Activated naive CD8-positive, alpha-beta T cell (primary cell): Measurements from ENCODE around the gene DNAI1.

ENCODE experiments used
- H3K27ac Mint-ChIP-seq: one replicate; pipeline ENCODE4 v1.8.0; 2021; ENCODE audit warnings: mixed read lengths
- H3K27me3 Mint-ChIP-seq: one replicate; pipeline ENCODE4 v1.8.0; 2021; ENCODE audit warnings: mixed read lengths
- H3K36me3 Mint-ChIP-seq: one replicate; pipeline ENCODE4 v1.8.0; 2021; ENCODE audit warnings: mixed read lengths
- H3K4me1 Mint-ChIP-seq: one replicate; pipeline ENCODE4 v1.8.0; 2021; ENCODE audit warnings: low read depth, mixed read lengths
- H3K4me3 Mint-ChIP-seq: one replicate; pipeline ENCODE4 v1.8.0; 2021; ENCODE audit warnings: mild to moderate bottlenecking, mixed read lengths
- H3K9me3 Mint-ChIP-seq: one replicate; pipeline ENCODE4 v1.8.0; 2021; ENCODE audit warnings: low read depth, mixed read lengths

DNAI1 gene

GRCh38 chr9:34546834-34547827 is 88.5 kb downstream of the DNAI1 start:
- Mint-ChIP-seq H3K27ac (no peak overlapping the region), H3K4me3 (no peak overlapping the region), H3K36me3 (no peaks in the 10 kb centered on the region), H3K9me3 (no peaks in the 10 kb centered on the region), H3K4me1 (no peaks in the 10 kb centered on the region), H3K27me3 (peaks cover 11% of the 10 kb centered on the region)

DNA sequence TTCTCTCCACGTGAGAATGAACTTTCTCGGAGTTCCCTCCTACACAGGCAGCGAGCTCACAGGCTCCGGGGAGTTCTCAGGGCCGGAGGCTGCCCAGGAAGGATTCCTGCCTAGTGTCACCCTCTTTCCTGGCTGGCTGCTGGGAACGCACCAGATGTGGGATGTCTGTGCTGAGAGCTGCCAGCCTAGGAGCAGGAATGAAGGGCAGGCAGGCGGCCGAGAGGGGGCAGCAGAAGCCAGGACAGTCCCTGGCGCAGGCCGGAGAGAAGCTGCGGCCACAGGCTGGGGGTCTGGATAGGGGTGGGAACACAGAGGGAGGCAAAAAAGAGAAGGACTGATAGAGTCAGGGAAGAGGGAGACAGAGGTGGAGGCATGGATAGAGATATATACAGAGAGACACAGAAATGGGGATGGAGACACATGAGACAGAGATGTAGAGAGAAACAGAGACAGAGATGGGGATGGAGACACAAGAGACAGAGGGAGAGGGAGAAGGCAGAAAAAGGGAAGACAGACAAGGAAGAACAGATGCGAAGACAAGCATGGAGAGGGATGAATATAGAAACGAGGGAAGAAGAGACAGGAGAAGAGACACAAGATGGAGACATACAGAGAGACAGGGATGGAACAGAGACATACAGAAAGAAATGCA is 89.5 kb downstream of the DNAI1 start:
- H3K27me3 Mint-ChIP-seq = peaks cover 11% of the 10 kb centered on the region
- H3K27ac Mint-ChIP-seq = no peak overlapping the region
- H3K4me3 Mint-ChIP-seq = no peak overlapping the region
- no peaks in the 10 kb centered on the region for H3K36me3 Mint-ChIP-seq
- H3K9me3 Mint-ChIP-seq = no peaks in the 10 kb centered on the region
- no peaks in the 10 kb centered on the region for H3K4me1 Mint-ChIP-seq

GRCh38 chr9:34549407-34549732 is 90.8 kb downstream of the DNAI1 start:
- Mint-ChIP-seq H3K27me3 (peaks cover 11% of the 10 kb centered on the region), H3K36me3 (no peaks in the 10 kb centered on the region), H3K27ac (no peak overlapping the region), H3K4me1 (no peaks in the 10 kb centered on the region), H3K4me3 (no peak overlapping the region), H3K9me3 (no peaks in the 10 kb centered on the region)

DNA sequence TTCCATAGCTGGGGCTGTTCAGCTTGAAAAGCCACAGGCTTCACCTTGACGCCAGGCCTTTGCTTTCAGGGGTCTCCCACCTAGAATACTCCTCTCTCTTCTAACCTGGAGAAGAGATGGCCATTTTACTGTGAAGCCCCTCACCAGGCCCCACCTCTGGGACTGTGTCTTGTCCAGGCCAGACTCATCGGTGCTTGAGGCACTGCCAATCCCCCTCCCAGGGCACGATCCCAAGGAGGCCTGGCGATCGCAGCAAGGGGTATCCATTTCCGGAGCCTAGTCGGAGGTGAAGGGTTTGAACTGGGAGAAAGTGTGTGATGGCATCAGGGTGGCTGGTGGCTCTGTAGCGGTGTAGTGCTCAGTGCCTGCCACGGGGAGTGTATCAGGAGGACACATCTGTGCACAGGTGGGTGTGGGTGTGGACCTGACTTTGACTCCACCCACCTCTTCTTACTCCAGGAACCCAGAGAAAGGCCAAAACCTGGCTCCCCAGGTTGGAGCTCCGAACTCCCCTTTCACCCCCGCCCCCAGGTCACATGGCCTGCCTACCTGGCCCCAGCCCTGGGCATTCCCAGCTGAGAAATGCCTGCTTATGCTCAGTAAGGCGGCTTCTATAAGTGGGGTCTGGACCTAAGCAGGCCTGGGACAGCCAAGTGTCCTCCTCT is 91.5 kb downstream of the DNAI1 start:
- H3K27me3 Mint-ChIP-seq = peaks cover 11% of the 10 kb centered on the region
- no peak overlapping the region for H3K27ac Mint-ChIP-seq
- no peaks in the 10 kb centered on the region for H3K9me3 Mint-ChIP-seq
- no peaks in the 10 kb centered on the region for H3K4me1 Mint-ChIP-seq
- H3K36me3 Mint-ChIP-seq = no peaks in the 10 kb centered on the region
- no peak overlapping the region for H3K4me3 Mint-ChIP-seq

DNA sequence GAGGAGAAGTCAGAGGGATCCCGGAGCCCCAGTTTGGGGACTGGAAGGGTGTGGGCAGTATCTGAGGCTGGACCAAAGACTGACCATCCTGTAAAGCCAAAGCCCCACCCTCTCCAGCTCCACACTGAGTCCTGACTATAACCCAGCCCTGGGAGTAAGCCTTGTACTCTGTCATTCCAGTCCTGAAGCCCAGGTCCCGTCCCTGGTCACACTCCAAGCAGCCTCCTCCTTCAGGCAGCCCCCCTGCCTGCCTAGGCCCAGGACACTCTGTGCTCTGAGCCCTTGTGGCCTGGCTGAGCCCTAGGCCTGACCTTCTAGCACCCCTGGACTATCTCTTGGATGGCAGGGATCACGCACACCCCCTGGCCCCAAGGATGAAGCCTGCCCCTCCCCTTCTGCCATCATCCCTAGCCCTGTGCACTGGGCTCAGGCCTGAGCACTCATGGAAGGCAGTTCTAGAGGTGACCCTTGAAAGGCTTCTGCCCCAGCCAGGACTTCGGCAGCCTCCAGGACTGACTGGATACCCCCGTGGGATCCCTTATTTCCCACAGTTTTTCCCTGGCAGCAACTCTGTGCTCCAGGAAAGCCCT is 92.2 kb downstream of the DNAI1 start:
- Mint-ChIP-seq H3K27me3 (peaks cover 10% of the 10 kb centered on the region), H3K27ac (no peak overlapping the region), H3K9me3 (no peaks in the 10 kb centered on the region), H3K4me1 (no peaks in the 10 kb centered on the region), H3K4me3 (no peak overlapping the region), H3K36me3 (no peaks in the 10 kb centered on the region)

DNA sequence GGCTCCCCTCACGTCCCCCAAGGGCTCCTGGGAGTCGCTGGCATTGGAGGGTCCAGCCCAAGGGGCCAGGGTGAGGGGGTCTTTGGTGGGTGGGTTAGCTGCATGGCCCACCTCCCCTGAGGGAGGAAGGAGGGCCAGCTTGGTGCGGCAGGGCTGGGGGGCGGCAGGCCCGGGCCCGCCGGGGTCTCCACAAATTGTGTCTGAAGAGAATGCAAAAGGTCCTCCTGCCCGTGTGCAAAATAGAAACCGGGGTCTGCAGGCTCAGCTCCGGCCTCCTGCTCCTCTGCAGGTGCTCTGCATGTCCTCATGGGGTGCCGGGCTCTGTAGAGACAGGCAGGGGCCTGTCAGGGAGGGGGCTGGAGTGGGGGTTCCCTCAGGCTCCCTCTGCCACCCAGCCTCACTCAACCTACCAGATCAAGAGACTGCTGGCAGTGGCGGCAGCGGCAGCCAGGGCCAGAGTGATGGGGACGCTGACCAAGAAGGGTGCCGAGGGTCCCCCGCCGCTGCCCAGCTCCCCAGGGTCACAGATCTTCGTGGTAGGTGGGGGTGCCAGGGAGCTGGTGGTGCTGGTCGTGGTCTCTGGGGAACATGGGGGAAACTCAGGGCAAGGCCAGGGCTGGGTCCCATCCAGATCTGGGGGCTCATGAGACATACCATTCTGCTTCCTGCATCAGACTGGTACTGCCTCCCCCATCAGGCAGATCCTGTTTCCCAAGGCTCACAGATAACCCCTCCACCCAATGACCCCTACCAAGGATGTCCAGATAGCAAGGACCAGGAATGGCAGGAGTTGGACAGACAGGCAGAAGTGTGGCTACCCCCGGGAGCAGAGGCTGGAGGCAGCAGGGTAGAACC is 93.4 kb downstream of the DNAI1 start:
- H3K27me3 Mint-ChIP-seq = peaks cover 7% of the 10 kb centered on the region
- no peak overlapping the region for H3K27ac Mint-ChIP-seq
- H3K4me3 Mint-ChIP-seq = no peak overlapping the region
- H3K4me1 Mint-ChIP-seq = no peaks in the 10 kb centered on the region
- no peaks in the 10 kb centered on the region for H3K36me3 Mint-ChIP-seq
- H3K9me3 Mint-ChIP-seq = no peaks in the 10 kb centered on the region

- no peaks in the 10 kb centered on the region for H3K9me3 Mint-ChIP-seq
- no peaks in the 10 kb centered on the region for H3K4me1 Mint-ChIP-seq
- no peak overlapping the region for H3K27ac Mint-ChIP-seq
- no peaks in the 10 kb centered on the region for H3K36me3 Mint-ChIP-seq
- no peak overlapping the region for H3K4me3 Mint-ChIP-seq
- H3K27me3 Mint-ChIP-seq = peaks cover 8% of the 10 kb centered on the region
These were observed 94.0 kb downstream of the DNAI1 start for GRCh38 chr9:34552606-34552981.

GRCh38 chr9:34552986-34553385 is 94.4 kb downstream of the DNAI1 start:
- H3K27me3 Mint-ChIP-seq = peaks cover 9% of the 10 kb centered on the region
- no peaks in the 10 kb centered on the region for H3K4me1 Mint-ChIP-seq
- no peak overlapping the region for H3K27ac Mint-ChIP-seq
- H3K4me3 Mint-ChIP-seq = no peak overlapping the region
- H3K36me3 Mint-ChIP-seq = no peaks in the 10 kb centered on the region
- no peaks in the 10 kb centered on the region for H3K9me3 Mint-ChIP-seq

DNA sequence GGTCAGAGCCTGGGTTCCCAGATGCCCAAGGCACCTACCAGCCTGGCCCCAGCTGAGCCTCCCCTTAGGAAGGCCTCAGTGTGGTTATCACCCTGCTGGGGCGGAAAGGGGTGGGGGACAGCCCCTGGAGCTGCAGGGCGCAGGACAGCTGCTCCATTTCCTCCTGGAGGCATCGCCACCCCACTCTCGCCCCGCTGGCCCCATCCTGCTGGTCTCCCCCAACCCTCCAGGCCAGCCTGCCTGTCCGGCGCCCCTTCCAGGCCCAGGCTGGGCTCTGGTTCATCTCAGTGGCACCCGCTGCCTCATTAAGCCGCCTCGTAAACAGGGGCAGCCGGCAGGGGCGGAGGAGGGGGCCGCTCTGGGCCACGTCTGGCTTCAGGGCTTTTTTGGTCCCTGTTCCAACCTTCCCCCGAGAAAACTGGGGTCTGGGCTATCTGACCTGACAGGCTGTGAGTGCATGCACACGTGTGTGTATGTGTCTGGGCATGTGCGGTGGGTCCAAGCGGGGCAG is 95.0 kb downstream of the DNAI1 start:
- H3K4me1 Mint-ChIP-seq = no peaks in the 10 kb centered on the region
- H3K27ac Mint-ChIP-seq = no peak overlapping the region
- H3K27me3 Mint-ChIP-seq = peaks cover 8% of the 10 kb centered on the region
- H3K36me3 Mint-ChIP-seq = no peaks in the 10 kb centered on the region
- H3K9me3 Mint-ChIP-seq = no peaks in the 10 kb centered on the region
- no peak overlapping the region for H3K4me3 Mint-ChIP-seq

- no peaks in the 10 kb centered on the region for H3K9me3 Mint-ChIP-seq
- no peak overlapping the region for H3K27ac Mint-ChIP-seq
- H3K27me3 Mint-ChIP-seq = peaks cover 13% of the 10 kb centered on the region
- no peaks in the 10 kb centered on the region for H3K4me1 Mint-ChIP-seq
- H3K36me3 Mint-ChIP-seq = no peaks in the 10 kb centered on the region
- no peak overlapping the region for H3K4me3 Mint-ChIP-seq
These were observed 95.8 kb downstream of the DNAI1 start for GRCh38 chr9:34554211-34555001.

DNA sequence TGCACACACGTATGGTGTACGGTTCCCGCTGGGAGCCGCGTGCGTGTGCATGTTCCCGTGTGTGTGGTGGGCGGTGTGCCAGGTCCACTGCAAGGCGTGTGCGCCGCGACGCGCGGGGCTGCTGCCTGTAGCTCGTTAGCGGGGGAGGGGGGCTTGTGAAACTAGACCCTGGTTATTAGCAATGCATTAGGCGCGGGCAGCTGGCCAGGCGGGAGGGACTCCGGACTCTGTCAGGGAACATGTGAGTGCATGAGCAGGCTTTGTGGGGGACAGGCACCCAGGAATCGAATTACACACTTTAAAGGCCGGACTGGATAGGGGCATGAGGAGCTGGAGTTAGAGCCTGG is 96.4 kb downstream of the DNAI1 start:
- no peaks in the 10 kb centered on the region for H3K9me3 Mint-ChIP-seq
- H3K4me1 Mint-ChIP-seq = no peaks in the 10 kb centered on the region
- H3K27me3 Mint-ChIP-seq = peaks cover 13% of the 10 kb centered on the region
- no peak overlapping the region for H3K27ac Mint-ChIP-seq
- H3K4me3 Mint-ChIP-seq = no peak overlapping the region
- H3K36me3 Mint-ChIP-seq = no peaks in the 10 kb centered on the region

DNA sequence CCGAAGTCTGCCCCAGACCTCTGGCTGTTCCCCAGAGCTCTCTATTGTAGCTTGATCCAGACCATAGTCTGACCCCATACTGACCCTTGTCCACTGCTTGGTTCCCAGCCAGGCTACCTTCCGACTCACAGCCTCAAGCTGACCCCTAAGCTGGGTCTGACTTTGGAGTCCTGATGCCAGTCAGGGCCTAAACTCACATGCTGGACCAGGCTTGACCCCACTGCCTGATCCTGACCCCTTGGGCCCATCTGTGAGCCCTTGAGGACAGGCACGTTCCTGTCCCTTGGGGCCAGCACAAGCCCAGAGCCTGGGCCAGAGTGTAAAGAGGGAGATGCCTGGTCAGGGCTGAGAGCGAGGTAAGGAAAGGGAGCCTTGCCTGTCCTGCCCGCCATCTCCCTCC is 96.9 kb downstream of the DNAI1 start:
- Mint-ChIP-seq H3K27ac (no peak overlapping the region), H3K27me3 (peaks cover 16% of the 10 kb centered on the region), H3K4me1 (no peaks in the 10 kb centered on the region), H3K9me3 (no peaks in the 10 kb centered on the region), H3K36me3 (no peaks in the 10 kb centered on the region), H3K4me3 (no peak overlapping the region)

DNA sequence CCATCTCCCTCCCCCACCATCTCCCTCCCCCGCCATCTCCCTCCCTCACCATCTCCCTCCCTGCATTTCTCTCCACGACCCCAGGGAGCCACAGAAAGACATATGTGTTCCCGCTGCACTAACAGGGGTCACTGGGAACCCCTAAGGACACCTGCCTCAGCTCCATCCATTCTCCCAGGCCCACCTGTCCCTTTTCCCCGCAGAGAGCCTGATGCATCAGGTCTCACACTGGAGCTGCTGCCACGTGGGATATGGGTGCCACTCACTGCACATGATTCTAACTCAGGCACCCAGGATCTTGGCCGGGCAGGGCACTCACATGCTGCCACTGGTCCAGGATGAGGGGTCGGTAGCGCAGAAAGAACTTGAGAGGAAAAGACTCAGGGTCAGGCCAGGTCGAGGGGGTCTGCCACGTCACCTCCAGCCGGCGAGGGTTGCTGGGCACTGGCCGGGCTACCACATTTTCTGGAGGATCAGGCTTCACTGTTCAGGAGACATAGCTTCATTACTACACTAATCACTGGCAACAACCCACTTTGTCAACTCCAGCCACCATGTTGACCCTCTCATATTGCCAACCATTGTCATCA is 97.4 kb downstream of the DNAI1 start:
- Mint-ChIP-seq H3K4me1 (no peaks in the 10 kb centered on the region), H3K9me3 (no peaks in the 10 kb centered on the region), H3K4me3 (no peak overlapping the region), H3K27ac (no peak overlapping the region), H3K36me3 (no peaks in the 10 kb centered on the region), H3K27me3 (peaks cover 16% of the 10 kb centered on the region)
